Stimulated activated naive CD8-positive, alpha-beta T cell treated with anti-CD3 and anti-CD28 coated beads, Interleukin-15, Interleukin-2, amounts not matched to agents 100 U/mL and 50 U/mL, for 24 hours (primary cell): Measurements from ENCODE around the gene TGIF2.

Experiments used
- ATAC-seq: fragments of 150-1000 bp; cut with Tn5 transposase; one replicate; pipeline ENCODE4 v1.10.0; 2021
- DNase-seq: peaks from one replicate; pipeline ENCODE4 v3.0.0; 2021

The TGIF2 gene

DNA sequence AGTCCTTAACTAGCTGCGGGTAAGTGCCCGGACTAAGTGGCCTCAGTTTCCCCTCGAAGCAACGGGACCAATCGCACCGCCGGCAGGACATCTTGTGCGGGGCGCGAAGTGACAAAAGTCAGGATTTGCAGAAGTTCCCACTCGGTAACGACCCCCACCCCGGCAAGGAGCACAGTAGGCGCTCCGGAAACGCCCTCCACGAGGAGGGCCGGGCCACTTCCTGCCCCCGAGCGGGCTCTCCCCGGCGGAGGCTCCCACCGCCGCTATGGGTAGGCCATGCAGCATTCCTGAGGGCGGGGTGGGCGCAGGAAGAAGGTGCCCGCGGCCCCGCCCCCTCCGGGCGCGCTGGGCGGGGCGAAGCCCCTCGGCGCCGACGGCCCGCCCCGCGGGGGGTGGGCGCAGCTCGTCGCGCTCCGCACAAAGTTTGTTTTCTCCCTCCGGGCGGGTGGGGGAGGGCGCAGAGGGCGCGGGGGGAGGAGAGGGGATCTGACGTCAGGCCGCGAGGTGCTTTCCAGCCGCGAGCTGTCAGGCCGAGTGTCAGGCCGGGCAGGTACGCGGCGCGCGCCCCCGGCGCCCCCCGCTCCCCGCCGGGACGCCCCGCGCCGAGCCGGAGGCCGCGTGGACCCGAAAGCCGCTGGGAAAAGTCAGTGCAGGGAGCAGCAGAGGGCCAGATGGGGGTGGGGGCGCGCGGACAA is at the start of gene TGIF2:
TGIF2 (plus strand) TSS at position 495 of the 695 bp plus-strand sequence. CDS start 5,178 bp downstream, outside the sequence.
- DNase-seq (peak; percentile 93), ATAC-seq (peak; percentile 86)

DNA sequence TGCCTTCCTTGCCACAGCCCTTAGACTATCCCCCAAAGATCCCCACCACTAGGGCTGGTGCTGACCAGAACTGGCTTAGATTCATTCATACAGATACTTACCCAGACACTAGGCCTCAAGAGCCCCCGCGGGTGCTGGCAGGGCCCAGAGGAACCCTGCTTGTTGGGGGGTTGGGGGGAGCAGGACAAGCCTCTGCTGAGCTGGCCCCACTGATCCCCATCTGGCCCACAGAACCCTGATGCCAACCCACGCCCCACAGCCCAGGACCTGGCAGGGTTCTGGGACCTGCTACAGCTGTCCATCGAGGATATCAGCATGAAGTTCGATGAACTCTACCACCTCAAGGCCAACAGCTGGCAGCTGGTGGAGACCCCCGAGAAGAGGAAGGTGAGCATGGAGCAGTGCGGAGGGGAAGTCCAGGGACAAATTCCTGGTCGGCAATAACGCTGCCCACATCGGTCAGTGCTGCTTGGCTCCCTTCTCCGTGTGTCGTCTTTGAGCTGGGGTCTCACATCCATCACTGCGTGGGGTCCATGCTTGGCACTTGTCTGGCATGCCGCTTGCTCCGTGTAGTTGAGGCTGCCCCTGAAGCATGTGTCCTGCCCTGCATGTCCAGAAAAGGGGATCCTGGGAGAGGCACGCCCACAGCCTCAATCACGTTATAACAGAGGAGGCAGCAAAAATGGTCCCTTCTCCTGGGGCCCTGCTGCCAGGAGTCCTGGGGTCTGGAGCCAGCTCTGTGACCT is 47.6 kb upstream of the TGIF2 start:
- ATAC-seq (no peak), DNase-seq (no peak)

- ATAC-seq (no peak), DNase-seq (no peak)
These were observed 46.8 kb upstream of the TGIF2 start for GRCh38 chr20:36526521-36527011.

GRCh38 chr20:36527331-36528125 is 45.9 kb upstream of the TGIF2 start:
- DNase-seq: no peak
- ATAC-seq: no peak

- ATAC-seq (no peak), DNase-seq (no peak)
These were observed 45.1 kb upstream of the TGIF2 start for GRCh38 chr20:36528176-36528874.

GRCh38 chr20:36528875-36529417 is 44.5 kb upstream of the TGIF2 start:
- peak; percentile 12 for ATAC-seq
- no peak for DNase-seq

DNA sequence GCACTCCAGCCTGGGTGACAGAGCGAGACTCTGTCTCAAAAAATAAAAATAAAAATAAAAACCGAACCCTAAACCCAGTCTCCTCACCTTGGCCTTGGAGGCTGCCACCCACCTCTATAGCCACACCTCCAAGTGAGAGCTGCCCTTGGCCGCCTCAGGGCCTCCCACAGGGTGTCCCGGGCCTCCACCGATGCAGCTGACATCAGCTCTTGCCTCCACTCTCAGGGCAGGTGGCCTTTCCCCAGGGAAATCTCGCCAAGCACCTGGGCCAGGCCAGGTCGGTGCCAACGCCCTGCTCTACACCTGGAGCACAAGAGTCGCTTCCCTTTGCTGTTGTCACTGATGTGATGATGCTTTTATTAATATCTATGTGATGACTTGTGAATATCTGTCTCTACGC is 41.0 kb upstream of the TGIF2 start:
- DNase-seq (no peak), ATAC-seq (no peak)

GRCh38 chr20:36532822-36533221 is 40.6 kb upstream of the TGIF2 start:
- no peak for ATAC-seq
- DNase-seq: no peak

DNA sequence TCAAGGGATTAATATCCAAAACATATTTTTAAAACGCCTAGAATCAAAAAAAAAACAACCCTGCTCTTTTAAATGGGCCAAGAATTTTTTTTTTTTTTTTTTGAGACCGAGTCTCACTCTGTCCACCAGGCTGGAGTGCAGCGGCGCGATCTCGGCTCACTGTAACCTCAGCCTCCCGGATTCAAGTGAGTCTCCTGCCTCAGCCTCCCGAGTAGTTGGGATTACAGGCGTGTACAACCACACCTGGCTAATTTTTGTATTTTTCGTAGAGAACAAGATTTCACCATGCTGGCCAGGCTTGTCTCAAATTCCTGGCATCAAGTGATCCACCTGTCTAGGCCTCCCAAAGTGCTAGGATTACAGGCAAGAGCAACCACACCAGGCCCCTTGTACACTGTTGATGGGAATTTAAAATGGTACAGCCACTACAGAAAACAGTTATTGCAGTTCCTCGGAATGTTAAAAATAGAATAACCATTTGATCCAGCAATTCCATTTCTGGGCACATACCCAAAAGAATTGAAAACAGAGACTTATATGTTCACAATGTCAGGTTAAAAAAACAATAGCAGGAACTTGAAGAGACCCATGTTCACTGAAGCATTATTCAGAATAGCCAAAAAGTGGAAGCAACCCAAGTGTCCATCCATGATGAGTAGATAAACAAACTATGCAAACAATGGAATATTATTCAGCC is 35.2 kb upstream of the TGIF2 start:
- ATAC-seq: no peak
- DNase-seq: no peak

GRCh38 chr20:36540551-36541211 is 32.7 kb upstream of the TGIF2 start:
- DNase-seq: no peak
- ATAC-seq: no peak

GRCh38 chr20:36541227-36541767 is 32.1 kb upstream of the TGIF2 start, which contains the start of gene MYL9:
Gene MYL9 (plus strand): TSS chr20:36541519. CDS start chr20:36544885, 3,366 bp downstream.
- ATAC-seq (no peak), DNase-seq (peak; percentile 30)

DNA sequence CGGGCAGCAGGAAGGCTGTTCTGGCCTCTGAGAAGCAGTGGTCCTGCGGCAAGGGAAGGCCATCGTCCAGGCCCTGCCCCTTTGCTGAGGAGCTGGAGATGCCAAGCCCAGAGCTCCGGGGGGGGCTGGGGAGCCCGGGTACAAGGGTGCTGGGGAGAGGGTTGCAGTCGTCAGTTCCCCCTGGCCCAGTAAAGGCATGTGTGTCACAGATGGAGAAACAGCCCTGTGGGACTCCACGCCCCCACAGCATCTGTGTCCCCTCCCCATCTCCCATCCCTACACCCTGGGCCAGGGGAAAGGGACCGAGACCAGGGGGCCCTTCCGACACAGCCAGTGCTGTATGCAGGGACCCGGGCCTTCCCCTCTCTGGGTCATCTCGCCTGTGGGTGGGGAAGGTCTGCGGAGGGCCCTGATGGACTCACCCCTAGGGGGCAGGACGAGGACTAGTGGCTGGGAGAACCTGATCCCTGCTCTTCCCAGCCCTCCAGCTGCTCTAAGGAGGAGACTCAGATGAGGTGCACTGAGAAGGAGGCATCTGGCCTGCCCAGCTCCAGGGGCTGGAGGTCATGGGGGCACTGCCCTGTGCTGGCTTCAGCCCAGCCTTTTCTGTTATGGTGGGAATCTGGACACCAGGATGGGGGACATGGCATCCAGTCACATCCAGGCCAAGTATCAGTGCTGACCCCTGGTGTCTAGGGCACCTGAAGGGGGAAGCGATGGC is 31.5 kb upstream of the TGIF2 start:
- ATAC-seq (no peak), DNase-seq (peak; percentile 9)

DNA sequence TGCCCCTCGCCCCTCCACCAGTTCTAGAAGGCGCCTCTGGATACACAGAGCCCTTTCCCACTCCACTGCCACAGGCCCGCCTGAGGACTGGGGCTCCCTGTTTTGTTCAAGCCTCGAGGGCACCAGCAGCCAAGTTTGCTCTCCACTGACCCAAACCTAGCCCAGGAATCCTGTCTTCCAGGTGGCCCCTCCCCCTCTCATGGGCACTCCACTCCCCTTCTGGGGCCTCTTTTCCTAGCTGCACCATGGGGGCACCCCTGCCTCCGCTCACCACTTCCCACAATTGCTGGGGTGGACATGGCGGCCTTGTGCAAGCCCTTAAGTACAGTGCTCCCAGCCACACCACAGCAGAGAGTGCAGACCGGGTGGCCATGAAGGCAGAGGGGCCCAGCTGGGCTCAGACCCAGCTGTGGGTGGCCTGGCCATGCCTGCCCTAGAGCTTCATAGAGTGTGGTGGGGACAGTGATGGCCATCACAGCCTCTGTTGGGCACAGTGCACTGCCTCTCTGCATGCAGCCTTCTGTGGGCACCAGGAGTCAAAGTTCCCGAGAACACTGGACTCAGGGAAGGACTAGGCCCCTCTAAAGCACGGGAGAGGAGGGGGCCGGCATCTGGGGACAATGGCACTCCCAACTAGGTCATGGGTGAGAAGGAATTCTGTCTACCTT is 30.7 kb upstream of the TGIF2 start:
- ATAC-seq (no peak), DNase-seq (no peak)

- no peak for ATAC-seq
- no peak for DNase-seq
These were observed 29.9 kb upstream of the TGIF2 start for GRCh38 chr20:36543184-36544133.

DNA sequence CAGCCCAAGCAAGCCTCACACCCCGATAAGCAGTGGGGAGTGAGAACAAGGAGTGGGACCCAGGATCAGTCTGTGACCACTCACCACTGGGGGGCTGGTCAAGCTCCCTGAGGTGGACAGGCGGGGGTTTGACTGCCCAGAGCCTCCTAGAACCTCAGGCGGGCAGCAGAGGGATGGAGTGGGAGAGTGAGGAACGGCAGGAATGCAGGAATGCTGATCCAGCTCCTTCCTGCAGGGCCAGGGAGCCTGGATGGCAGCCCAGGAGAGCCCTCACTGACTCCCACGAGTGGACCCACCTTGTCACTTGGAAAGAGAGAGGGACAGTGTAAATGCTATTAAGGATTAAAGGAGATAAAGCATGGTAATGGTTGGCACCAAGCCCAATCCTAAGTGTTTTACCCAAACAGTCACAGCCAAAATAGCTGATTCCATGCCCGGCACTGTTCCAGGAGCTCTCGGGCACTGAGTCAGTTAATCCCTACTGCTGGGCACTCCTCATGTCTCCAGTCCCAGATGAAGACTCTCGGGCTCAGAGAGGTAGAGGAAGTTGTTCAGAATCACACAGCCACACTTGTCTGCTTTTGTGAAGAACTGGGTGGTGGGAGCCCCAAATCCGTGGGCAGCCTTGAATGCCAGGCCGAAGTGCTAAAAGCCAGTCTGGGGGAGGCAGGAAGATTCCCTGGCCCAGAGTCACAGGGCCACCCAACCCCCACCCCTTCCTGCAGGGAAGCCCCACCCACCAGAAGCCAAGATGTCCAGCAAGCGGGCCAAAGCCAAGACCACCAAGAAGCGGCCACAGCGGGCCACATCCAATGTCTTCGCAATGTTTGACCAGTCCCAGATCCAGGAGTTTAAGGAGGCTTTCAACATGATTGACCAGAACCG is 29.0 kb upstream of the TGIF2 start:
- ATAC-seq: no peak
- DNase-seq: no peak

DNA sequence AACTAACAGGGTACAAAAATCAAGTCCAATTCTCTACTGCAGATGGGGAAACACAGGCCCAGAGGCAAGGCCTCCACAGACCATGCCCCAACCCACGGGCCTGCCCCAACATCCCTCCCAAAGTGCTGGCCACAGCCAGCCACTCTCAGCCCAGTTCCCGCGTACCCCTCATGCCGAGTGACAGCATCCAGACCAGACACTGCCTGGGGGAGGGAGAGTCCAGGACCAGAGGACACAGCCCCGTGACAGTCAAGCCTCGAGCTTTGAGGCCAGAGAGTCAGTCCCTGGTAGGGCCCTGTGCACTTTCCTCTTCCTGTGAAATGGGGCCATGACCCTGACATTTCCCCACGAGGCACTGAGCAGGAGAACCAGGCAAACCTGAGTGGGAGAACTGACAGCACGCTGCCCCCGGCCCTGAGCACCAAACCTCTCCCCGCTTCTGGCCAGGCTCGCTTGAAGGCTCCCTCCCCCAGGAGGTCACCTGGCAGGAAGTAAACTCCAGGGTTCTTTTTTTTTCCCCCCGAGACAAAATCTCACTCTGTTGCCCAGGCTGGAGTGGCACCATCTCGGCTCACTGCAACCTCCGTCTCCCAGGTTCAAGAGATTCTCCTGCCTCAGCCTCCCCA is 27.2 kb upstream of the TGIF2 start:
- DNase-seq: no peak
- ATAC-seq: no peak
